K562 (cell line): ENCODE data around the gene DHRS13. TPM values are rescaled to one million over a fixed set of nuclear protein-coding genes. Genes with fewer than 3 reads are reported as not detected.

Experiments
- ARID3A ChIP-seq: IDR thresholded peaks from 2 replicates; pipeline ENCODE4 v1.6.1; 2012; ENCODE audit warnings: low read depth, low read length, improper control_type of control experiment, borderline replicate concordance
- ARNT ChIP-seq, 2 experiments: fragments of 450-650 bp; IDR thresholded peaks; 2 replicates each; pipeline ENCODE4 v1.6.1; 2016; ENCODE audit warnings: mild to moderate bottlenecking in 1 of 2
- CREB1 ChIP-seq, 2 experiments: sonication (generic) in 1 of 2; formaldehyde crosslinking in 1 of 2; IDR thresholded peaks; 2 replicates each; pipeline versions ENCODE4 v1.6.1 to v1.8.0; 2012 to 2022; ENCODE audit warnings: inconsistent platforms in 1 of 2, mild to moderate bottlenecking in 1 of 2, missing genetic modification reagents in 1 of 2, moderate library complexity in 1 of 2
- EP400 ChIP-seq: fragments of 450-650 bp; IDR thresholded peaks from 2 replicates; pipeline ENCODE4 v1.6.1; 2017; ENCODE audit warnings: antibody characterized with exemption, mild to moderate bottlenecking, moderate library complexity
- ESRRA ChIP-seq: fragments of 450-650 bp; IDR thresholded peaks from 2 replicates; pipeline ENCODE4 v1.6.1; 2014; ENCODE audit warnings: low read depth, mild to moderate bottlenecking, moderate library complexity, borderline replicate concordance
- GTF2B ChIP-seq: IDR thresholded peaks from 2 replicates; pipeline ENCODE4 v1.6.1; 2011; ENCODE audit not compliant: insufficient read length; ENCODE audit errors: extremely low read depth
- GTF2F1 ChIP-seq: IDR thresholded peaks from 2 replicates; pipeline ENCODE4 v1.6.1; 2011; ENCODE audit warnings: low read depth, low read length, improper control_type of control experiment
- HBP1 ChIP-seq: fragments of 450-650 bp; formaldehyde crosslinking; IDR thresholded peaks from 2 replicates; pipeline ENCODE4 v1.4.0; 2022; ENCODE audit warnings: missing genetic modification characterization
- HCFC1 ChIP-seq: IDR thresholded peaks from 2 replicates; pipeline ENCODE4 v1.6.1; 2012; ENCODE audit warnings: low read depth, low read length, improper control_type of control experiment
- HDAC2 ChIP-seq: fragments of 450-650 bp; IDR thresholded peaks from 2 replicates; pipeline ENCODE4 v1.6.1; 2016; ENCODE audit warnings: mild to moderate bottlenecking
- HMGN3 ChIP-seq: IDR thresholded peaks from 2 replicates; pipeline ENCODE4 v1.6.1; 2011; ENCODE audit warnings: borderline replicate concordance, low read depth, mild to moderate bottlenecking, mixed read lengths, low read length; ENCODE audit not compliant: insufficient read length; ENCODE audit errors: extremely low read depth
- HNRNPK ChIP-seq: fragments of 200-400 bp; formaldehyde crosslinking; IDR thresholded peaks from one replicate; pipeline ENCODE4 v1.6.1; 2018; ENCODE audit warnings: mild to moderate bottlenecking, low read depth, low read length; ENCODE audit not compliant: poor library complexity, severe bottlenecking
- KAT2B ChIP-seq: IDR thresholded peaks from one replicate; pipeline ENCODE4 v1.6.1; 2012; ENCODE audit warnings: low read depth, mild to moderate bottlenecking, control low read depth, inconsistent platforms, low read length, moderate library complexity
- MYNN ChIP-seq, 2 experiments: sonication (generic); formaldehyde crosslinking in 1 of 2; IDR thresholded peaks; 2 replicates each; pipeline versions ENCODE4 v1.5.0 to v1.6.1; 2016 to 2020; ENCODE audit warnings: antibody characterized with exemption in 1 of 2, missing genetic modification reagents in 1 of 2
- NR3C1 ChIP-seq: sonication (generic); formaldehyde crosslinking; IDR thresholded peaks from 2 replicates; pipeline ENCODE4 v1.8.1; 2022; ENCODE audit warnings: missing genetic modification reagents
- PPARD ChIP-seq: fragments of 250-450 bp; sonication (Bioruptor Pico); IDR thresholded peaks from 2 replicates; pipeline ENCODE4 v1.8.0; 2022; ENCODE audit warnings: inconsistent platforms, mild to moderate bottlenecking, moderate library complexity
- TAF15 ChIP-seq: fragments of 200-400 bp; formaldehyde crosslinking; IDR thresholded peaks from 2 replicates; pipeline ENCODE4 v1.6.1; 2017; ENCODE audit warnings: mild to moderate bottlenecking, low read depth, low read length, moderate library complexity
- TARDBP ChIP-seq: fragments of 450-650 bp; IDR thresholded peaks from 2 replicates; pipeline ENCODE4 v1.6.1; 2016
- TFAP4 ChIP-seq: sonication (generic); formaldehyde crosslinking; IDR thresholded peaks from 2 replicates; pipeline ENCODE4 v1.8.0; 2022; ENCODE audit warnings: missing genetic modification reagents, mild to moderate bottlenecking, moderate library complexity, borderline replicate concordance
- ZBTB17 ChIP-seq: fragments of 450-650 bp; formaldehyde crosslinking; IDR thresholded peaks from 2 replicates; pipeline ENCODE4 v1.4.0; 2020; ENCODE audit warnings: mild to moderate bottlenecking
- ZNF239 ChIP-seq: fragments of 250-450 bp; sonication (Bioruptor Pico); IDR thresholded peaks from 2 replicates; pipeline ENCODE4 v1.4.0; 2020; ENCODE audit warnings: mild to moderate bottlenecking
- ZNF589 ChIP-seq: fragments of 200-800 bp; sonication (Bioruptor generic); IDR thresholded peaks from 2 replicates; pipeline ENCODE4 v1.6.1; 2016; ENCODE audit warnings: low read depth, missing genetic modification characterization, missing compliant biosample characterization
- polyA plus RNA-seq, 8 experiments: library from polyadenylated mRNA; depleted of rRNA in 4 of 8; stranded (reverse) in 5 of 8; unstranded in 3 of 8; fragments of >200 nt; fragmentation: Nextera tagmentation in 2 of 8; fragmentation: Illumina TruSeq in 1 of 8; extraction: Ambion mirVana in 2 of 8; extraction: Trizol in 1 of 8; gene quantifications; 2 replicates each; pipeline versions ENCODE4 v1.2.1 to v1.2.3, GENCODE V29; 2011 to 2014; ENCODE audit warnings: inconsistent platforms in 1 of 8, missing spikeins in 1 of 8
- total RNA-seq, 7 experiments: library from RNA; depleted of rRNA in 6 of 7; stranded (reverse); fragments of >200 nt in 6 of 7; fragmentation: Illumina TruSeq in 2 of 7; extraction: Trizol in 2 of 7; gene quantifications; 2 replicates each; pipeline versions ENCODE4 v1.2.1 to v1.2.3, GENCODE V29; 2011 to 2021; ENCODE audit warnings: low replicate concordance in 1 of 7

Gene DHRS13
- total and polyA plus RNA-seq, 9 of the 15 experiments (the other 6 are each of a cell fraction or from before 2014, with no cell fraction given) = 0.32 to 52.3 (median 34.3) TPM; not detected in 1

DNA sequence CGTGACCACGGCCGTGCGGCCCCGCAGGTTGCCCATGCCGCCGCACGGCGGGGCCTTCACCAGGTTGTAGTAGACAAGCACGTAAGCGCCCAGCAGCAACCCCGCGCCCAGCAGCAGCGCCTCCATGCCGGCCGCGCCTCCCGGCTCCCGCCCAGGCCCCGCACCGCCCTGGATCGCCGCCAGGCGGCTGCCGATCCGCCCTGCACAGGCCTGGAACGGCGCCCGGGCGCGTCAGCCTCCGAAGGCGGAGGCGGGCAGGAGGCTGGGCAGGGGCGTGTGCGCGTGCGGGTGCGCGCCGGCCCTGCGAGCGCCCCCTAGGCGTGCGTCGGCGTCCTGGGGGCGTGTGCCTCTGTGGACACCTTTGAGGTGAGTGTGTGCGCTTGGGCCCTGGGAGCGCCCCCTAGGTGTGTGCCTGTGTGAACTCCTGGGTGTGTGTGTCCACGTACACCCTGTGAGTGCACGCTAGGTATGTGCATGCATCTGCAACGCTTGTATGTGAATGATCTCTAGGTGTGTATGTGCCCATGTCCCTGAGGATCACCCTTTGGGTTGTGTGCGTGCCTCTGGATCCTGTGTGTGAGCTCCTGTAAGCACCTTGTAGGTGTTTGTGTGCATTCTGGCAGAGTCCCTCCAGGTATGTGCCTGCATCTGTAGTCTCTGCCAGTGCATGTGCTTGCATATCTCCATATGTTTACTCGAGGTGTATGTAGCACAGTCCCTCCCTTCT is at the start of gene DHRS13 (continued):
- TF ChIP-seq CREB1 (IDR thresholded peaks at IDR 0.05) (peak; percentile 89; the same call in 1 of the 2 replicates), CREB1 (CRISPR knock-in tag; IDR thresholded peaks at IDR 0.05) (peak; percentile 88), HMGN3 (peak; percentile 99), MYNN (IDR thresholded peaks at IDR 0.05) (peak; percentile 85), MYNN (CRISPR knock-in tag; IDR thresholded peaks at IDR 0.05) (no peak), ARNT (IDR thresholded peaks at IDR 0.05) (no peak), ZBTB17 (CRISPR knock-in tag) (peak; percentile 46; the same call in 1 of the 2 replicates), ZNF239 (CRISPR knock-in tag) (peak; percentile 45; the same call in 1 of the 2 replicates), HDAC2 (no peak), TFAP4 (CRISPR knock-in tag) (peak; percentile 82; the same call in 1 of the 2 replicates), KAT2B (peak; percentile 57), HBP1 (no peak), TARDBP (peak; percentile 90), HCFC1 (peak; percentile 72), GTF2B (no peak), NR3C1 (CRISPR knock-in tag) (no peak), ESRRA (peak; percentile 89), TAF15 (no peak), EP400 (peak; percentile 59; the same call in 1 of the 2 replicates), HNRNPK (no peak), ZNF589 (CRISPR knock-in tag) (peak; percentile 68; the same call in 1 of the 2 replicates), PPARD (CRISPR knock-in tag) (no peak), ARID3A (no peak), GTF2F1 (no peak)
